Endothelial cell of umbilical vein (primary cell): ENCODE results near the gene MLANA. TPM values are rescaled to one million over a fixed set of nuclear protein-coding genes. Genes with fewer than 3 reads are reported as not detected.

Experiments used
- BruUV-seq: library from RNA; stranded (reverse); fragments of 400-500 nt; replicated peaks from 2 replicates; lab custom pipeline; 2021; lab: Mats Ljungman, UMichigan
- CTCF ChIA-PET: fragments of 300-600, 350-600 bp; sonication (Branson Sonifier 250); formaldehyde crosslinking; loops from one replicate; lab custom pipeline; 2021; ENCODE audit warnings: antibody characterized with exemption, inconsistent platforms; lab: Charles Lee
- POLR2A ChIA-PET: fragments of 300-600, 350-600 bp; sonication (Branson Sonifier 250); formaldehyde crosslinking; loops from one replicate; lab custom pipeline; 2021; ENCODE audit warnings: antibody characterized with exemption, inconsistent platforms; lab: Charles Lee
- DNase-seq: peaks from one replicate; pipeline ENCODE4 v3.0.0-alpha.2; 2011; ENCODE audit warnings: low read depth, low spot score
- FAIRE-seq: peaks from 2 replicates; lab custom pipeline; 2011; peaks lifted over from hg19 to GRCh38; lab: Jason Lieb, UNC
- H2AFZ ChIP-seq: 2 replicates; pipeline ENCODE4 v1.6.0; 2012; ENCODE audit warnings: low read depth, low read length, control low read depth, inconsistent platforms
- H3K27ac ChIP-seq: 2 replicates; pipeline ENCODE4 v1.5.1; 2011; ENCODE audit warnings: low read depth, mild to moderate bottlenecking, control low read depth, low read length, moderate library complexity; ENCODE audit not compliant: insufficient read depth
- H3K27me3 ChIP-seq, 2 experiments: 2 replicates each; pipeline versions ENCODE4 v1.6.0 to v1.6.1; 2011; ENCODE audit warnings: low read length in 2 of 2, mixed read lengths in 1 of 2; ENCODE audit not compliant: control insufficient read depth in 2 of 2, insufficient read depth in 2 of 2
- H3K36me3 ChIP-seq, 2 experiments: 2 replicates in 1 of 2; 3 replicates in 1 of 2; pipeline ENCODE4 v1.5.1; 2011; ENCODE audit warnings: low read length in 2 of 2, mild to moderate bottlenecking in 1 of 2, moderate library complexity in 1 of 2; ENCODE audit not compliant: control insufficient read depth in 2 of 2, insufficient read depth in 2 of 2; ENCODE audit errors: extremely low read depth in 1 of 2
- H3K4me1 ChIP-seq: 3 replicates; pipeline ENCODE4 v1.5.1; 2011; ENCODE audit warnings: mild to moderate bottlenecking, low read length; ENCODE audit not compliant: control insufficient read depth, insufficient read depth; ENCODE audit errors: extremely low read depth
- H3K4me2 ChIP-seq: 2 replicates; pipeline ENCODE4 v1.6.1; 2011; ENCODE audit warnings: low read length, control low read depth, mixed read lengths; ENCODE audit not compliant: insufficient read depth
- H3K4me3 ChIP-seq, 3 experiments: fragments of 200-600 bp in 1 of 3; sonication (generic), shearing (Covaris generic) in 1 of 3; replicated peaks in 1 of 3; 2 replicates each; pipeline ENCODE4 v1.5.1; 2011 to 2016; ENCODE audit warnings: control low read depth in 3 of 3, low read length in 3 of 3, mild to moderate bottlenecking in 2 of 3, inconsistent platforms in 1 of 3, low read depth in 1 of 3, moderate library complexity in 1 of 3; ENCODE audit not compliant: insufficient read depth in 1 of 3
- H3K79me2 ChIP-seq: 2 replicates; pipeline ENCODE4 v1.6.0; 2012; ENCODE audit warnings: low read length, inconsistent platforms; ENCODE audit not compliant: control insufficient read depth, insufficient read depth
- H3K9ac ChIP-seq: replicated peaks from 2 replicates; pipeline ENCODE3; 2011; ENCODE audit warnings: low read length, control low read depth; ENCODE audit not compliant: insufficient read depth; ENCODE audit errors: extremely low read depth
- H3K9me1 ChIP-seq: replicated peaks from 3 replicates; pipeline ENCODE4 v1.6.0; 2011; ENCODE audit warnings: mild to moderate bottlenecking, low read length; ENCODE audit not compliant: control insufficient read depth, insufficient read depth; ENCODE audit errors: extremely low read depth
- H3K9me3 ChIP-seq: replicated peaks from 2 replicates; pipeline ENCODE4 v1.5.1; 2012; ENCODE audit warnings: low read length, inconsistent platforms; ENCODE audit not compliant: control insufficient read depth, insufficient read depth
- H4K20me1 ChIP-seq: replicated peaks from 2 replicates; pipeline ENCODE3; 2011; ENCODE audit warnings: mild to moderate bottlenecking, low read length; ENCODE audit not compliant: control insufficient read depth, insufficient read depth; ENCODE audit errors: extremely low read depth
- EZH2 ChIP-seq: IDR thresholded peaks from 2 replicates; pipeline ENCODE4 v1.6.1; 2012; ENCODE audit warnings: borderline replicate concordance, low read depth, mild to moderate bottlenecking, moderate library complexity, low read length, inconsistent platforms; ENCODE audit not compliant: severe bottlenecking
- FOS ChIP-seq: IDR thresholded peaks from 2 replicates; pipeline ENCODE4 v1.6.1; 2011; ENCODE audit warnings: mild to moderate bottlenecking, low read length, moderate library complexity, borderline replicate concordance; ENCODE audit not compliant: insufficient read depth
- GATA2 ChIP-seq: IDR thresholded peaks from 2 replicates; pipeline ENCODE4 v1.7.0; 2011; ENCODE audit warnings: low read depth, mild to moderate bottlenecking, moderate library complexity, mixed read lengths, low read length; ENCODE audit not compliant: insufficient read length, insufficient read depth
- JUN ChIP-seq: IDR thresholded peaks from 2 replicates; pipeline ENCODE4 v1.6.1; 2011; ENCODE audit warnings: borderline replicate concordance, low read depth; ENCODE audit not compliant: insufficient read length, insufficient read depth
- MYC ChIP-seq: IDR thresholded peaks from one replicate; pipeline ENCODE4 v1.6.1; 2011; ENCODE audit warnings: mild to moderate bottlenecking, low read depth, low read length
- POLR2A ChIP-seq: IDR thresholded peaks from 2 replicates; pipeline ENCODE4 v1.6.1; 2012; ENCODE audit warnings: low read depth, mild to moderate bottlenecking, control low read depth, low read length
- POLR2AphosphoS5 ChIP-seq: IDR thresholded peaks from 2 replicates; pipeline ENCODE4 v1.6.1; 2012; ENCODE audit warnings: low read depth, mild to moderate bottlenecking, control low read depth, low read length, moderate library complexity; ENCODE audit not compliant: insufficient read depth
- dilution Hi-C: fragments of 300-500 bp; cut with MboI; formaldehyde crosslinking; loops from one replicate; pipeline ENCODE4 v1.15.0; 2019; ENCODE audit warnings: low sequenced_read_pairs; ENCODE audit not compliant: extremely low pct_ligation_motif_present
- intact Hi-C: fragments of 100-400 bp; cut with micrococcal nuclease; formaldehyde crosslinking; loops from one replicate; pipeline ENCODE4 v1.10.0; 2022
- polyA plus RNA-seq, 4 experiments: library from polyadenylated mRNA; depleted of rRNA in 3 of 4; stranded (reverse) in 3 of 4; unstranded in 1 of 4; fragments of >200 nt; gene quantifications; 2 replicates each; pipeline versions ENCODE4 v1.2.1 to v1.2.3, GENCODE V29; 2011 to 2012; ENCODE audit warnings: missing spikeins in 1 of 4
- total RNA-seq: library from RNA; stranded (reverse); gene quantifications from 2 replicates; pipeline ENCODE4 v1.2.3, GENCODE V29; 2021
- TF ChIP-seq, protein P1 (sequence below): IDR thresholded peaks from 2 replicates; pipeline ENCODE4 v1.6.1; 2011; ENCODE audit not compliant: insufficient read depth, insufficient read length
- TF ChIP-seq, protein P2 (sequence below), 2 donors: IDR thresholded peaks; 1 replicate in 1 of 2; 2 replicates in 1 of 2; pipeline ENCODE4 v1.5.1; 2011; ENCODE audit warnings: low read length in 2 of 2, mild to moderate bottlenecking in 2 of 2, moderate library complexity in 2 of 2, control low read depth in 1 of 2, inconsistent platforms in 1 of 2, low read depth in 1 of 2; ENCODE audit not compliant: insufficient read depth in 1 of 2; ENCODE audit errors: extremely low read depth in 1 of 2

Gene MLANA
- total and polyA plus RNA-seq, 2 donors (not counting 3 experiments of a cell fraction or from before 2014, with no cell fraction given), result not detected

DNA sequence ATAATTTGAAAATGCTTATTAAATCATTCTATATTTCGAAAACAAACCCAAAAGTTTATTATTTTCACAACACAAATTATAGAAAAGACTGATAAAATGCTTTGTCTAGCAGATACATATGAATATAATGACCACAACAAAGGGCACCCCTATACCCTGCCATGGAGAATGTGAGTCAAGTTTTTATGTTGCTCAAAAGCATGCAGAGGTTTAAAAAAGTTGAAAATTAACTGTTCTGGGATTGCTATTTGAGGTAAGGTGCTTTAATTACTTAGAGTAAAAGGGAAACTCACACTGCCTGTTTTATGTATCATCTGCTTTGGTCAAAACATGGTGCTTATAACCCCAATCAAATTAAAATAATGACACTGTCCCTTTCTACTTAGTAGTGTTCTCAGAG lies 41.0 kb downstream of the MLANA start:
- H2AFZ ChIP-seq, result no peak overlapping the region
- H3K4me3 ChIP-seq, result no peak overlapping the region
- intact Hi-C loops (no loop called here), dilution Hi-C loops (no loop called here)
- no peaks in the 10 kb centered on the region for H3K27me3 ChIP-seq
- FAIRE-seq (no peak), DNase-seq (no peak)
- no peaks in the 10 kb centered on the region for H3K4me1 ChIP-seq
- no peaks in the 10 kb centered on the region for H4K20me1 ChIP-seq
- ChIA-PET POLR2A (no interaction called here), CTCF (no interaction called here)
- no peaks in the 10 kb centered on the region for H3K9me3 ChIP-seq
- no peak overlapping the region for H3K4me2 ChIP-seq
- no peaks in the 10 kb centered on the region for H3K79me2 ChIP-seq
- no peaks in the 10 kb centered on the region for H3K9me1 ChIP-seq
- no peaks in the 10 kb centered on the region for H3K36me3 ChIP-seq
- H3K27ac ChIP-seq, result no peak overlapping the region
- no TSS peak for BruUV-seq
- no peak overlapping the region for H3K9ac ChIP-seq
- no peak for TF ChIP-seq POLR2AphosphoS5
- no peak for TF ChIP-seq MYC
- no peak for TF ChIP-seq POLR2A
- TF ChIP-seq, protein P1, sequence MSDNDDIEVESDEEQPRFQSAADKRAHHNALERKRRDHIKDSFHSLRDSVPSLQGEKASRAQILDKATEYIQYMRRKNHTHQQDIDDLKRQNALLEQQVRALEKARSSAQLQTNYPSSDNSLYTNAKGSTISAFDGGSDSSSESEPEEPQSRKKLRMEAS, result no peak
- no peak for TF ChIP-seq EZH2
- TF ChIP-seq GATA2, result no peak
- TF ChIP-seq FOS, result no peak

DNA sequence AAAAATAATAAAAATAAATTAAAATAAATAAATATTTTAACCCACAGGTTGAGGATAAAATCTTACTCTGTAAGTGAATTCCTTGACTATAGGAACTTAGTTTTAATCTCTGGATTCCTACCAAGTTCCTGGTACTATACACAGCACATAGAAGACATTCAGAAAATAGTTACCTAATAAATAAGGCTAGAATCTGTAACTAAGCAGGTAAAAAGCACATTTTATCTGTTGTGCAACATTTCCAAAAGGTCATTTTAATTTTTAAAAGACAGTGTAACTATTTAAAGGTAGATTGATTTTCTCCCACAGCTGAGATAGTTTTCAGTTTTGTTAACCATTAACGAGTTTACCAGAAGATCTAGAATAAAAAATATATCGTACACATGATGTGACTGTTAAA lies 47.8 kb downstream of the MLANA start:
- H3K9me3 ChIP-seq, result no peaks in the 10 kb centered on the region
- H3K9me1 ChIP-seq, result no peaks in the 10 kb centered on the region
- no peaks in the 10 kb centered on the region for H4K20me1 ChIP-seq
- H3K36me3 ChIP-seq, result no peaks in the 10 kb centered on the region
- POLR2A ChIA-PET, result no interaction called here
- H3K4me1 ChIP-seq, result no peaks in the 10 kb centered on the region
- no peak for TF ChIP-seq MYC
- TF ChIP-seq FOS, result no peak
- TF ChIP-seq, protein P1, result no peak
- no peak for TF ChIP-seq JUN
- no peak for TF ChIP-seq POLR2AphosphoS5
- no peak for TF ChIP-seq POLR2A
- TF ChIP-seq EZH2, result no peak
- TF ChIP-seq GATA2, result no peak
- TF ChIP-seq, protein P2, sequence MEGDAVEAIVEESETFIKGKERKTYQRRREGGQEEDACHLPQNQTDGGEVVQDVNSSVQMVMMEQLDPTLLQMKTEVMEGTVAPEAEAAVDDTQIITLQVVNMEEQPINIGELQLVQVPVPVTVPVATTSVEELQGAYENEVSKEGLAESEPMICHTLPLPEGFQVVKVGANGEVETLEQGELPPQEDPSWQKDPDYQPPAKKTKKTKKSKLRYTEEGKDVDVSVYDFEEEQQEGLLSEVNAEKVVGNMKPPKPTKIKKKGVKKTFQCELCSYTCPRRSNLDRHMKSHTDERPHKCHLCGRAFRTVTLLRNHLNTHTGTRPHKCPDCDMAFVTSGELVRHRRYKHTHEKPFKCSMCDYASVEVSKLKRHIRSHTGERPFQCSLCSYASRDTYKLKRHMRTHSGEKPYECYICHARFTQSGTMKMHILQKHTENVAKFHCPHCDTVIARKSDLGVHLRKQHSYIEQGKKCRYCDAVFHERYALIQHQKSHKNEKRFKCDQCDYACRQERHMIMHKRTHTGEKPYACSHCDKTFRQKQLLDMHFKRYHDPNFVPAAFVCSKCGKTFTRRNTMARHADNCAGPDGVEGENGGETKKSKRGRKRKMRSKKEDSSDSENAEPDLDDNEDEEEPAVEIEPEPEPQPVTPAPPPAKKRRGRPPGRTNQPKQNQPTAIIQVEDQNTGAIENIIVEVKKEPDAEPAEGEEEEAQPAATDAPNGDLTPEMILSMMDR (IDR thresholded peaks at IDR 0.05; ENCODE audit: extremely low read depth in 1 of 2, insufficient read depth in 1 of 2, low read depth in 1 of 2, low read length in 2 of 2), result no peak
- DNase-seq (no peak), FAIRE-seq (no peak)
- H3K9ac ChIP-seq, result no peak overlapping the region
- no peaks in the 10 kb centered on the region for H3K27me3 ChIP-seq
- dilution Hi-C loops (no loop called here), intact Hi-C loops (no loop called here)
- no peak overlapping the region for H3K4me3 ChIP-seq
- no peak overlapping the region for H2AFZ ChIP-seq
- CTCF ChIA-PET, result no interaction called here
- no peak overlapping the region for H3K27ac ChIP-seq
- BruUV-seq, result no TSS peak
- no peaks in the 10 kb centered on the region for H3K79me2 ChIP-seq
- no peak overlapping the region for H3K4me2 ChIP-seq
